GM19351 (cell line): Measurements from ENCODE around the gene SPRR4.
"Not testable (repeated sequence)": the region's sequence is repeated elsewhere in the genome, so short reads cannot be mapped to it uniquely, and the experiment has no call there.

Experiments
- ATAC-seq: cut with Tn5 transposase; IDR thresholded peaks from one replicate; pipeline ENCODE4 v1.9.1; 2021; ENCODE audit warnings: mild to moderate bottlenecking, moderate library complexity; ENCODE audit not compliant: unreplicated experiment

SPRR4 gene

DNA sequence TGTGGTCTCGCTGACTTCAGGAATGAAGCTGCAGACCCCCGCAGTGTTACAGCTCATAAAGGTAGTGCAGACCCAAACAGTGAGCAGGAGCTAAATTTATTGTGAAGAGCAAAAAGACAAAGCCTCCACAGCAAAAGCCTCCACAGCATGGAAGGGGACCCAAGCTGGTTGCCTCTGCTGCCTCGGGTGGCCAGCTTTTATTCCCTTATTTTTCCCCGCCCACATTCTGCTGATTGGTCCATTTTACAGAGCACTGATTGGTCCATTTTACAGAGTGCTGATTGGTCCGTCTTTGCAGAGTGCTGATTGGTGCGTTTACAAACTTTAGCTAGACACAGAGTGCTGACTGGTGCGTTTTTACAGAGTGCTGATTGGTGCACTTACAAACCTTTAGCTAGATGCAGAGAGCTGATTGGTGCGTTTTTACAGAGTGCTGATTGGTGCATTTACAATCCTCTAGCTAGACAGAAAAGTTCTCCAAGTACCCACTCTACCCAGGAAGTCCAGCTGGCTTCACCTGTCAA is 40.8 kb downstream of the SPRR4 start:
- ATAC-seq, result not testable (repeated sequence)

GRCh38 chr1:153021829-153022228 is 51.4 kb downstream of the SPRR4 start:
- ATAC-seq, result not testable (repeated sequence)
